Astrocyte (in vitro differentiated cells and primary cell): ENCODE results near the gene USP21.

ENCODE experiments used
- CTCF ChIP-seq: IDR thresholded peaks from 2 replicates; pipeline ENCODE4 v1.5.1; 2011; ENCODE audit warnings: low read depth, mild to moderate bottlenecking, inconsistent platforms, low read length, moderate library complexity; ENCODE audit not compliant: insufficient read depth
- EZH2 ChIP-seq: IDR thresholded peaks from 2 replicates; pipeline ENCODE4 v1.6.1; 2012; ENCODE audit warnings: mild to moderate bottlenecking, low read length, inconsistent platforms; ENCODE audit not compliant: insufficient read depth

DNA sequence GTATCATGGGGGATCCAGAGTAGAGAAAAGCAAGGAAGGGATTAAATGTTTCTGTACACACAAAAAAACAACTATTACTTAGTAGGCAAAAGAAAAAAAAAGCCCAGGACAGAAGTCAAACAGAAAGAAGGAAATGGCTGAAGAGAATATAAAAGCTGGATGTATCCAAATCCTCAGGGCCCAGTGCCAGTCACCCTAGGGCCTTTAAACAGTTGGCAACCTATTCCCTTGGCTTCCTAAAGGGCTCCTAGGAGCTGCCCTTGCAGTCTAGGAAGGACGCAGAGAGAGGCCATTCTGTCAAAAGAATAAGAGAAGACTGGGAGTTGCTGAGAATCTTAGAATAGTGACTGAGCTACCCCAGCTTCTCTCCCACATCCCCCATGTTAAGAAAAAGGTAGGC lies 13.0 kb downstream of the USP21 start:
- no peak for TF ChIP-seq CTCF
- TF ChIP-seq EZH2: no peak
